ENCODE measurements around the gene REEP1.

Gene REEP1

GRCh38 chr2:86274265-86274917 lies 63.0 kb downstream of the REEP1 start:
- no peak for TF ChIP-seq CTCF (IDR thresholded peaks at IDR 0.05; ENCODE audit: low read length, missing control alignments)
- peak; percentile 13 for DNase-seq (ENCODE audit: low read depth)

GRCh38 chr2:86272111-86272510 lies 65.3 kb downstream of the REEP1 start:
- DNase-seq (ENCODE audit: low read depth), result no peak
- TF ChIP-seq CTCF (IDR thresholded peaks at IDR 0.05; ENCODE audit: low read length, missing control alignments), result no peak
- no peak overlapping the region for H3K4me3 ChIP-seq (replicated peaks; ENCODE audit: low read depth, low read length)

More at GRCh38 chr2:86274265-86274917, 63.0 kb downstream of the REEP1 start:
- H3K4me3 ChIP-seq (replicated peaks; ENCODE audit: low read depth, low read length), result no peak overlapping the region

- TF ChIP-seq CTCF (IDR thresholded peaks at IDR 0.05; ENCODE audit: low read length, missing control alignments), result no peak
- no peak overlapping the region for H3K4me3 ChIP-seq (replicated peaks; ENCODE audit: low read depth, low read length)
- no peak for DNase-seq (ENCODE audit: low read depth)
Observed at GRCh38 chr2:86271248-86271647, 66.2 kb downstream of the REEP1 start.

- H3K4me3 ChIP-seq (replicated peaks; ENCODE audit: low read depth, low read length), result no peak overlapping the region
- no peak for DNase-seq (ENCODE audit: low read depth)
- no peak for TF ChIP-seq CTCF (IDR thresholded peaks at IDR 0.05; ENCODE audit: low read length, missing control alignments)
Observed at GRCh38 chr2:86263956-86264355, 73.5 kb downstream of the REEP1 start.

- no peak overlapping the region for H3K4me3 ChIP-seq (replicated peaks; ENCODE audit: low read depth, low read length)
- no peak for DNase-seq (ENCODE audit: low read depth)
- no peak for TF ChIP-seq CTCF (IDR thresholded peaks at IDR 0.05; ENCODE audit: low read length, missing control alignments)
Observed at GRCh38 chr2:86260978-86261377, 76.4 kb downstream of the REEP1 start.

GRCh38 chr2:86258106-86258505 lies 79.3 kb downstream of the REEP1 start:
- DNase-seq (ENCODE audit: low read depth), result no peak
- no peak overlapping the region for H3K4me3 ChIP-seq (replicated peaks; ENCODE audit: low read depth, low read length)
- TF ChIP-seq CTCF (IDR thresholded peaks at IDR 0.05; ENCODE audit: low read length, missing control alignments), result no peak

- no peak for DNase-seq (ENCODE audit: low read depth)
- no peak for TF ChIP-seq CTCF (IDR thresholded peaks at IDR 0.05; ENCODE audit: low read length, missing control alignments)
- H3K4me3 ChIP-seq (replicated peaks; ENCODE audit: low read depth, low read length), result no peak overlapping the region
Observed at GRCh38 chr2:86256982-86257381, 80.4 kb downstream of the REEP1 start.

Data from fibroblast of pulmonary artery (primary cell).